ENCODE data around the gene TMPRSS9. TPM values are rescaled to one million over a fixed set of nuclear protein-coding genes. Genes with fewer than 3 reads are reported as not detected.

Gene TMPRSS9
- total and polyA plus RNA-seq, 2 of the 13 experiments (the other 11 are each of a cell fraction or from before 2014, with no cell fraction given), result 2.5 to 5.2 TPM

- TF ChIP-seq ZNF572 (CRISPR knock-in tag; IDR thresholded peaks at IDR 0.05), result no peak
- TF ChIP-seq, protein P1, sequence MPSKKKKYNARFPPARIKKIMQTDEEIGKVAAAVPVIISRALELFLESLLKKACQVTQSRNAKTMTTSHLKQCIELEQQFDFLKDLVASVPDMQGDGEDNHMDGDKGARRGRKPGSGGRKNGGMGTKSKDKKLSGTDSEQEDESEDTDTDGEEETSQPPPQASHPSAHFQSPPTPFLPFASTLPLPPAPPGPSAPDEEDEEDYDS (CRISPR knock-in tag; IDR thresholded peaks at IDR 0.05), result peak; percentile 67
- TF ChIP-seq REST (IDR thresholded peaks at IDR 0.05; ENCODE audit: borderline replicate concordance in 1 of 2, low read depth in 1 of 2, low read length in 2 of 2), result no peak
- TF ChIP-seq ZC3H13 (CRISPR knock-in tag; IDR thresholded peaks at IDR 0.05), result peak; percentile 7; the same call in 1 of the 2 replicates
- TF ChIP-seq GATAD1 (CRISPR knock-in tag; IDR thresholded peaks at IDR 0.05), result 0 out of 2 replicates have a peak, but pooled peaks have one; percentile 11
- TF ChIP-seq, protein P2, sequence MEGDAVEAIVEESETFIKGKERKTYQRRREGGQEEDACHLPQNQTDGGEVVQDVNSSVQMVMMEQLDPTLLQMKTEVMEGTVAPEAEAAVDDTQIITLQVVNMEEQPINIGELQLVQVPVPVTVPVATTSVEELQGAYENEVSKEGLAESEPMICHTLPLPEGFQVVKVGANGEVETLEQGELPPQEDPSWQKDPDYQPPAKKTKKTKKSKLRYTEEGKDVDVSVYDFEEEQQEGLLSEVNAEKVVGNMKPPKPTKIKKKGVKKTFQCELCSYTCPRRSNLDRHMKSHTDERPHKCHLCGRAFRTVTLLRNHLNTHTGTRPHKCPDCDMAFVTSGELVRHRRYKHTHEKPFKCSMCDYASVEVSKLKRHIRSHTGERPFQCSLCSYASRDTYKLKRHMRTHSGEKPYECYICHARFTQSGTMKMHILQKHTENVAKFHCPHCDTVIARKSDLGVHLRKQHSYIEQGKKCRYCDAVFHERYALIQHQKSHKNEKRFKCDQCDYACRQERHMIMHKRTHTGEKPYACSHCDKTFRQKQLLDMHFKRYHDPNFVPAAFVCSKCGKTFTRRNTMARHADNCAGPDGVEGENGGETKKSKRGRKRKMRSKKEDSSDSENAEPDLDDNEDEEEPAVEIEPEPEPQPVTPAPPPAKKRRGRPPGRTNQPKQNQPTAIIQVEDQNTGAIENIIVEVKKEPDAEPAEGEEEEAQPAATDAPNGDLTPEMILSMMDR (CRISPR knock-in tag; IDR thresholded peaks at IDR 0.05), result peak; percentile 11; the same call in 1 of the 2 replicates
- TF ChIP-seq HDAC1 (CRISPR knock-in tag; IDR thresholded peaks at IDR 0.05), result peak; percentile 57; the same call in 1 of the 2 replicates
- TF ChIP-seq ZNF547 (CRISPR knock-in tag; IDR thresholded peaks at IDR 0.05), result peak; percentile 22; the same call in 1 of the 2 replicates
- peak; percentile 63; the same call in 1 of the 2 replicates for TF ChIP-seq ZNF839 (CRISPR knock-in tag; IDR thresholded peaks at IDR 0.05; ENCODE audit: borderline replicate concordance)
- peak; percentile 70 for TF ChIP-seq SALL1 (CRISPR knock-in tag; IDR thresholded peaks at IDR 0.05)
- 0 out of 2 replicates have a peak, but pooled peaks have one; percentile 37 for TF ChIP-seq MED13 (CRISPR knock-in tag; IDR thresholded peaks at IDR 0.05)
- TF ChIP-seq PAXIP1 (CRISPR knock-in tag; conservative IDR thresholded peaks at IDR 0.05), result peak; percentile 67
- TF ChIP-seq SAP130 (CRISPR knock-in tag; IDR thresholded peaks at IDR 0.05; ENCODE audit: low read depth), result peak; percentile 89
- TF ChIP-seq SOX13 (IDR thresholded peaks at IDR 0.05), result no peak
- TF ChIP-seq SOX13 (CRISPR knock-in tag; conservative IDR thresholded peaks at IDR 0.05 in 1 of 2, IDR thresholded peaks at IDR 0.05 in 1 of 2), result 0 out of 4 replicates have a peak, but pooled peaks of 1 of the 2 experiments have one; percentile 16
- peak; percentile 88; the same call in 1 of the 3 replicates for TF ChIP-seq MXI1 (IDR thresholded peaks at IDR 0.05; ENCODE audit: borderline replicate concordance, low read depth, low read length)
- peak; percentile 58 for TF ChIP-seq POLR2G (IDR thresholded peaks at IDR 0.05; ENCODE audit: low read depth, low read length)
- TF ChIP-seq HOXD1 (CRISPR knock-in tag; IDR thresholded peaks at IDR 0.05), result peak; percentile 50; the same call in 1 of the 2 replicates
- no peak for TF ChIP-seq CCAR2 (optimal IDR thresholded peaks at IDR 0.05; ENCODE audit: low read depth, low read length)
Observed at GRCh38 chr19:2330632-2331284, 29.3 kb upstream of the TMPRSS9 start (continued).
